GM18951 (cell line): ENCODE measurements around the gene CDH2.

Experiments
- POLR2A ChIP-seq: IDR thresholded peaks from 4 replicates; pipeline ENCODE4 v1.6.1; 2011; ENCODE audit warnings: mild to moderate bottlenecking; ENCODE audit not compliant: insufficient read length, insufficient read depth; ENCODE audit errors: extremely low read depth
- in situ Hi-C: fragments of 300-500 bp; cut with MboI; formaldehyde crosslinking; loops from one replicate; pipeline ENCODE4 v1.12.0; 2022; ENCODE audit warnings: low sequenced_read_pairs, mixed read lengths, inconsistent platforms; ENCODE audit not compliant: unreplicated experiment

CDH2 gene

GRCh38 chr18:28176948-28177827 lies at the start of gene CDH2:
TSS of gene CDH2 (minus strand) at chr18:28177130. CDS start at chr18:28177022, 108 bp downstream.
- in situ Hi-C loops: loop anchor here (25.0 kb wide), 1 partner anchor 565 kb away; no protein-coding TSS in a partner anchor
- TF ChIP-seq POLR2A: no peak

GRCh38 chr18:28212060-28212459 lies 35.1 kb upstream of the CDH2 start:
- in situ Hi-C loops: no loop called here
- TF ChIP-seq POLR2A: no peak

DNA sequence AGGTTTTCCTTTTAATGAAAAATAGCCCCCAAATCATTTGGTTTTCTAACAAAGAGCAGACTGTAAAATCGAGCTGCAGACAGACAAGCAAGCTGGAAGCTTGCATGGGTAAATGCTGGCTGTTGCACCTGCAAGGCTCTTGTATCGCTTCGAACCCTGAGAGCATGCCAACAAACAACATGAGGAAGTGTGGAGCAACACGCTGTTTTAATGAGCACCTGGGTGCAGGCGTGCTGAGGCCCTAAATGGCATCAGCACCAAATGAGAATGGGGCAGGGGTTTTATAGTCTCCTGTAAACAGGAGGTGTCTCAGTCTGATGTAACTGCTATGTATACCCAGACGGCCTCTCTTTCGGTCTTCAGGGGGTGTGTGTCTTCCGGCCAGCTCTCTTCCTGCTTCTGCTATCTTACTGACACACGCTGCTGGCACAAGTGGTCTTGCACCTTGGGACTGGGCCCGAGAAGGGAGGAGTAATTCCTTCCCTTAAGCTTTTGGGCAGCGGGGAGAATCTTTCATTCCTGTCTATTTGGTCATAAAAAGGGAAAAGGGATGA lies 31.9 kb upstream of the CDH2 start:
- no peak for TF ChIP-seq POLR2A

GRCh38 chr18:28208268-28208667 lies 31.3 kb upstream of the CDH2 start:
- in situ Hi-C loops: no loop called here
- no peak for TF ChIP-seq POLR2A

More for the DNA sequence above, 31.9 kb upstream of the CDH2 start:
- in situ Hi-C loops: no loop called here

GRCh38 chr18:28204154-28204553 lies 27.2 kb upstream of the CDH2 start:
- in situ Hi-C loops: no loop called here
- no peak for TF ChIP-seq POLR2A

- in situ Hi-C loops: no loop called here
Observed at GRCh38 chr18:28201056-28201455, 24.1 kb upstream of the CDH2 start.

GRCh38 chr18:28198620-28199019 lies 21.7 kb upstream of the CDH2 start:
- in situ Hi-C loops: loop anchor here (25.0 kb wide), 1 partner anchor 586 kb away; no protein-coding TSS in a partner anchor
- TF ChIP-seq POLR2A: no peak

More at GRCh38 chr18:28201056-28201455, 24.1 kb upstream of the CDH2 start:
- no peak for TF ChIP-seq POLR2A

DNA sequence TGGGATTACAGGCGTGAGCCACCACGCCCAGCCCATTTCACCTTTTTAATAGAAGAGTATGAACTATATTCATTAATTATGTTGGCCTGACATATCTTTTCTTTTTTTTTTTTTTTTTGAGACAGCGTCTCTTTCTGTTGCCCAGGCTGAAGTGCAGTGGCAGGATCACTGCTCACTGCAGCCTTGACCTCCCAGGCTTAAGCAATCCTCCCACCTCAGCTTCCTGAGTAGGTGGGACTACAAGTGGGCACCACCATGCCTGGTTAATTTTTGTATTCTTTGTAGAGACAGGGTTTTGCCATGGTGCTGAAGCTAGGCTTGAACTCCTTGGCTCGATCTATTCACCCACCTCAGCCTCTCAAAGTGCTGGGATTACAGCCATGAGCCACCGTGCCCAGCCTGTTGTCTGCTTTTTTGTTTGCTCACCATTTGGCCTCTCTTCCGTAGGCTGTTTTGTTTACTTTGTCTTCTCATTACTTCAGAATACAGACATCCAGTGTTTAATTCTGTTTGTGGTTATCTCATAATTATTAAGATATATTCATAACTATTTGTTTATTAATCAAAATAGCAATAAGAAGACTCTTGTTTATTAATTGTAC lies 16.3 kb upstream of the CDH2 start:
- in situ Hi-C loops: loop anchor here (25.0 kb wide), 1 partner anchor 581 kb away; no protein-coding TSS in a partner anchor

DNA sequence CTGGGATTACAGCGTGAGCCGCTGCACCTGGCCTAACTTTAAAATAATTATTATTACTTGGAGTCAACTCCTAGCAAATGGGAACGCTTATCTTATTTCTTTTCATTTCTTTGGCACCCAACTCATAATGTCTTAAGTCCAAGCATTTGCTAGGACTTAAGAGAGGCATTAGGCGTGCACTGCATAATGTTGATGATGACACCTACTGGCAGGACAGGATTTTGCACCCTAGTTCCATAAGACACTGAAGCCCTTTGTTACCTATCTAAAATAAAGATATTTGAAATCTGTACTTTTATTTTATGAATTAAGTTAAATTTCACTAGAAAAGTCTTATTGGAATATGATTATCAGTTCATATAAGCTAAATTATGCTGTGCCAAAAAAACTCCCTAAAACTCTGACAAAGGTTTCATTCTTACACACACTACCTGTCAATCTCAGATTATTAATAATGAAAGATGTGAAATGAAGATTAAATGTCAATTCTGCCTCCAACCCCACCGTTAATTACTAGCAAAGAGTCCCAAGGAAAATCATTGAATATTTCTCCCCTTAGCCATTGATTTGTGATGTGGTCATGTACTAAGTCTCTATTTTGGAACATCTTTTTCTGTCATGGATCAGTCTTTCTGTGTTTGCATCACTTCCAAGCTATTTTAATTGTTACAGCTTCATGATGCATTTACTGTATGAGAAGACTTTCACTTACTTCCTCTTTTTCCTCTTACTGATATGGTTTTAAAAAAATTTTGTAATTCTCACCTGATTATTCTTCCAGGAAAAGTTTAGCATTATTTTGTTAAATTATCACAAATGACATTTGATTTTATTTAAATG lies 12.7 kb upstream of the CDH2 start:
- in situ Hi-C loops: loop anchor here (25.0 kb wide), 1 partner anchor 577 kb away; no protein-coding TSS in a partner anchor
- TF ChIP-seq POLR2A: no peak

More for the DNA sequence above, 16.3 kb upstream of the CDH2 start:
- no peak for TF ChIP-seq POLR2A

DNA sequence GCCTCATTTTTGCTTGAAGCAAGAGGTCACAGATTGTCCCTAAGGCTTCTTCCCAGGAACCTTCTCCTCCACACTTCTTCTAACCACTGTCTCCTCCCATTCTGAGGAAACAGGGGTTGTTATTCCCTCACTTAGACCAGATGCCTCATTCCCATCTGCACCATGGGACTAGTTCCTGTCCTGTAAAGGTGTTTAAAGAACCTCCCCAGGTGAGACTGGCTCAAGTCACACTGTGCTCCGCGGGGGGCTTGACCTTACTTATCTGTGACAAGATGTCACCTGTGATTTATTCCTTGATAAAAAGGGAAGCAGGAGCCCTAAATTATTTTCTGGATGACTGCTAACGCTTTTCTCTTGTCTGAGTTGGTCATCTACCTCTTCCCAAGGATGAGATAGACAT lies 8.2 kb upstream of the CDH2 start:
- in situ Hi-C loops: loop anchor here (25.0 kb wide), 1 partner anchor 573 kb away; no protein-coding TSS in a partner anchor
- no peak for TF ChIP-seq POLR2A

- TF ChIP-seq POLR2A: no peak
- in situ Hi-C loops: loop anchor here (25.0 kb wide), 1 partner anchor 571 kb away; no protein-coding TSS in a partner anchor
Observed at GRCh38 chr18:28183418-28184078, 6.6 kb upstream of the CDH2 start.

- no peak for TF ChIP-seq POLR2A
- in situ Hi-C loops: loop anchor here (25.0 kb wide), 1 partner anchor 569 kb away; no protein-coding TSS in a partner anchor
Observed at GRCh38 chr18:28181616-28182015, 4.7 kb upstream of the CDH2 start.
